HG03159 (cell line): ENCODE data around the gene PRLR.
A peak's percentile ranks its signal among the peaks of the same experiment; 100 is the strongest.
"Not testable (repeated sequence)": the region's sequence is repeated elsewhere in the genome, so short reads cannot be mapped to it uniquely, and the experiment has no call there.

Experiments used
- ATAC-seq: cut with Tn5 transposase; IDR thresholded peaks from one replicate; pipeline ENCODE4 v1.9.1; 2021; ENCODE audit warnings: mild to moderate bottlenecking, moderate library complexity; ENCODE audit not compliant: unreplicated experiment

Gene PRLR

DNA sequence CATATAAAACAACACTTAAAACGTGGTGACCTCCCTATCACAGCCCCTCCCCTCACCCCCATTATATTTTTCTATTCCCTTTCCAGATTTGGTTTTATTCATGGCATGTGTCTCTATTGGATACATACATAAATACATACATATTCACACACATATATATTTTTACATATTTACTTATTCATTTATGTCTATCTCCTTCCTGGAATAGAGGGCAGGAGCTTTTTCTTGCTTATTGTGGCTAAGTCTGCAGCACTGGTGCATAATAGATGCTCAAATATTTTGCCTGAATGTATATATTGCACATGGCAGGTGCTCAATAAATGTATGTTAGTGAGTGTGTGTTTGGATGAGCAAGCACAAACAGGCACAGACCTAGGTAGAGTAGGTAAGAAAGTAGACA is 185.0 kb downstream of the PRLR start:
- no peak for ATAC-seq

DNA sequence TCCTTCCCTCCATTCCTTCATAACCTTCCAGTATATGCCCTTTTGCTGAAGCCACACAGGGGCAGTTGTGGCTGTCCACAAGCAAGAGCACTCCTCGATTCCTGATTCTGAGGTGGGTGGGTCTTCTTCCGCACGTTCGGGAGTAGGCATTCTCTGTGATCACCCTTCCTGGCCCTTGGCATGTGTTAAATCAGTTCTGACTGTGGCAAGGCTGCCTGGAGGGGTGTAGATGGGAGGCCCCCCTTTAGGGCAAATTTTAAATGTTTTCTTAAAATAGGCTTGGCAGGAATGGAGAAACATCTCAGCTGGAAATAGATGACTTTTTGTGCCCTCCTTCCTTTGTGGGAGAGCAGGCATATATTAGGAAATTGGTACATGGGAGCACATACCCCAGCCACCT is 185.6 kb downstream of the PRLR start:
- no peak for ATAC-seq

DNA sequence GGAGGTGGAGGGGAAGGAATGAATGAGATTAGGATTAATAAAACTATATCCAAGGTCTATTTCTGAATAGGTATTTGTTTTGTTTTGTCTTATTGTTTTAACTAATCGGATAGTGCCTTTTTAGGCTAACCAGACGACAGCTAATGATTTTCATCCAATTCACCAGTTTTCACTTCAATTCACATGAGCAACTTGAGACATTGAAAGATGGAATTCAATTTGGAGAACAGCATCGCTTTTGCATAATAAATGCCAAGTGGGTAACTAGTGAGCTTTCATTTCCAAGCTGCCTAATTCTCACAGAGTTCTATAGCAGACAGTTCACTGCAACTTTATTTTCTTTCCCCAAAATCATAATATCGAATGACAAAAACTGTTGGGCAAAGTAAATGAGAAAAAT is 187.5 kb downstream of the PRLR start:
- no peak for ATAC-seq

DNA sequence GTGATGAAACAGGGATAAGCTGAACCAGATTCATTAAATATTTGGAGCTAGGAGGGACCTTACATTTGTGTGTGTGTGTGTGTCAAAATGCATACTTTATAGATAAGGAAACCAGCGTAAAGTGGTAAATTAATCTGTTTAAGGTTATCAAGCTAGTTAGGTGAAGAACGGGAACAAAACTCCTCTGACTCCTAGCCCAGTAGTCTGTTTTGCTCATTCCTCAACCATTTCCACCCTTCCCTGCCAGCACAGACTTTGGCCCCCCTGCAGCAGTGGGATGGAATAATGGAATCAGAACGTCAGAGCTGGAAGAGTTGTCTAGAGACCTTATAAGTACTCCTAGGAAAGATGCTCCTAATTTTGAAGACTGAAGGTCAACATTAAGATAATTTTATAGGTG is 189.0 kb downstream of the PRLR start:
- ATAC-seq = no peak

DNA sequence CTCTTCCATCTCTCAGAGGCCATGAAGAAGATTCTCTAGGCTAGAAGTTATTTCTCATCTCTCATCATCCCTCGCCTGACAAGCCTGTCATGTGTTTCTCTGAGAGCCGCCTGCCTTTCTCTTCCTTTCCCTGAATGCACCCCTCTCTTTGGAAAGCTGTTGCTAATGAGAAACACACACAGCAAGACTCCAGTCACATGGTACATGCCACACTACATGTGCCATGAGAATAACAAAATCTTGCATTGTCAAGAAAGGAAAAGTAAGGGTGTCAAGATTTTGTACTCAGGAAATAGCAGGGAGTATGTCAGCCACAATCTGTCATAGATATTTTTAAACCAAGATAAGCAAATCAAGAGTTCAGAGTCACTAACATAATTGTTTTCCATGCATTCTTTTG is 191.4 kb downstream of the PRLR start:
- ATAC-seq = no peak

DNA sequence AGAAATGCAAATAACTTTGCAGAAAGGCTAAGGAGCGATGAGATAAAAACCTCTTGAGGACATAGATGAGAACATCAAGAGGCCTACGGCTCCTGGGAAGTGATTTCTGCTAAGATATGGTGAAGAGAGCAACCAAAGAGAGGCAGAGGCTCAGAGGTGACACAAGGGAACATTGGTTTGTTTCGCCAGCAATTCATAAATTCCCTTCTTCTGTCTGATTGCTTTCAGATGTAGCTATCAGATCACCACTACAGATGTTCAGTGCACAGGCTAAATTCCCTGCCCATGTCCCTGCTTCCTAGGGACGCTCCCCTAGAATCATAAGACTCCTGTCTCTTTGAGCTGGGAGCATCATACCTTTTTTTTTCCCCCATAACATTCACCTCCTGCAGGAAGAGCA is 193.8 kb downstream of the PRLR start:
- no peak for ATAC-seq

DNA sequence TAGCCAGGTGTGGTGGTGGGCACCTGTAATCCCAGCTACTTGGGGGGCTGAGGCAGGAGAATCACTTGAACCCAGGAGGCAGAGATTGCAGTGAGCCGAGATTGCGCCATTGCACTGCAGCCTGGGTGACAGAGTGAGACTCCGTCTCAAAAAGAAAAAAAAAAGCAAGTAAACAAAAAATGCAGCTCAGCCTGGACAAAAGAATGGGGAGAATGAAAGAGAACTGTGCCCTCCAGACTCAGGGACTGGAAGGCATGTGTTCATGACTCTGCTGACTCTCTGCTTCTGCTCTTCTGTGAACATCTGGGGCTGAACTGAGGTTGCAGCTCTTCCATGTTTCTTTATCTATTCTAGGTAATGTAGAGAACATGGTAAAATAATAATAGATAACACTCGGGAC is 194.4 kb downstream of the PRLR start:
- not testable (repeated sequence) for ATAC-seq

DNA sequence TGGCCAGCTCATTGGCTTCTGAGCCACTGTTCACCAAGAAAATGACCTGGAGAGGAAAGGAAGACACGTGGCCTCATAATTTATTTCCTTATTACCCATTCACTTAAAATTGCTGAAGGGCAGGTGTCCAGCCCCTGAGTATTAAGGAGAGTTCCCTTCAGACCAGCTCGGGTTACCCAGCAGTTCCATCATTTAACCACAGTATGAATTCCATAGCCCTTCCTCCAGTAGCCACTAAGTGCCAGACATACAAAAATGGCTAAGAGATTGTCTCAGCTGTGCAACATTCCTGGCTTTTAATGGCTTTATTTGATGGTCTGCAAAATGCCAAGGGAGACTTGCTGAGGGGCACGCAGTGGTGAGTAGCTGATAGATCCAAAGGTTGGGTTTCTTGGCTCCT is 195.0 kb downstream of the PRLR start:
- no peak for ATAC-seq

DNA sequence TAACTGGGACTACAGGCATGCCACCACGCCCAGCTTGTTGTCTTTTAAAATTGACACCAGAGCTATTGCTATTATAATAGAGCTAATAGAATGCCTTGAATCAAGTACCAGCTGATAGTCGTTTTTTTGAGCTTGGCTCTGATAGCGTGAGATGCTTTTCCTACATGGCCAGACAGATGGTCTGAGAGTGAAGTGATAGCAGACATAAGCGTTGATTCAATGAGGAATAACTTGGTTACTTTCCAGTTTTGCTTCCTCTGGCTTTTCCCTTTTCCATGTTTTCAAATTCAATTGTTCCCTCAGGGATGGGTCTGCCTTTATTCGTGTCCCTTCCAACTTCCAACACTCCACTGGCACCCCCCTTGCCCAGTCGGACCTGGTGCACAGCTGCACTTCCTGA is 197.9 kb downstream of the PRLR start:
- ATAC-seq = no peak

DNA sequence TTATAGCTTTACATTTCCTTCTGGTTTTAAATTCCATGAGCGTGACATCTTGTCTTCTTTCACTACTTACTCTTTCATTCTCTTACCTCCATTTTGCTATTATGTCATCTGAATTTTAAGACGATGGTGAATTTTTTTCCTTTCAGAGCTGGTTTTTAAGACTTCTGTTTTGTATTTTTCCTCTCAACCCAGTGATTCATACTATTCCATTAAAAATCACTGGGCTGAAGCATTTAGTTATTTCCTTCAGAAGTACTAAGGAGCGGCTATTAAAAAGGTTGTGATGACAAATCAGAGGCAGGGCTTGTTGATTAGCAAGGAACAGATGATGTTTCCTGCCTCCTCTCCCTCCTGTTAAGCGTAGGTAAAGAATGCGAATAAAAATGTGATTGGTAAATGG is 199.0 kb downstream of the PRLR start:
- no peak for ATAC-seq

DNA sequence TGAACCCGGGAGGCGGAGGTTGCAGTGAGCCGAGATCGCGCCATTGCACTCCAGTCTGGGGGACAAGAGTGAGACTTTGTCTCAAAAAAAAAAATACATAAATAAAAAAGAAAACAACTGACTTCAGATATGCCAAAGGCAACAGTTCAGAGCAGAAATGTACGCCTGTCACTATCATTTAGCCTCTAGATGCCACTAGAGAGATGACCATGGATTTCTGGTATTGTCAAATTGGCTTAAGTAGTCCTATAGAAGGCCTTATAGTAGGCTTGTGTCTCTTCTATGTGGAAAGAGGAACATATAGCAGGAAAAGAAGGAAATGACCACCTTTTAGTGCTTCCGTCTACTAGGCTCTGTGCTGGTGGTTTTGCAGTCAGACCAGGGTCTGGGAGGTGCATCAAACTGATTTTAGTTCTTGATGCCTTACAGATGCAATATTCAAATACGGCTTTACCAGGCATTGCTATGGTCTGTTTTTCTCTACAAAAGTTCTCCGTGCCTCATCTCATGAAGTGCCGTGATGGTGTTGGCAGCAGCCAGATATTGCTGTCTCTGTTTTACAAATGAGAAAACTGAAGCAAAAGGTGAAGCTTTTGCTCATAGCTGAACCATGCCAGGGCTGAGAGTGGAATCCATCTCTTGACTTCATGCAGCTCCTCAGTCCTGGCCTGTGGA is 199.7 kb downstream of the PRLR start:
- ATAC-seq = no peak

DNA sequence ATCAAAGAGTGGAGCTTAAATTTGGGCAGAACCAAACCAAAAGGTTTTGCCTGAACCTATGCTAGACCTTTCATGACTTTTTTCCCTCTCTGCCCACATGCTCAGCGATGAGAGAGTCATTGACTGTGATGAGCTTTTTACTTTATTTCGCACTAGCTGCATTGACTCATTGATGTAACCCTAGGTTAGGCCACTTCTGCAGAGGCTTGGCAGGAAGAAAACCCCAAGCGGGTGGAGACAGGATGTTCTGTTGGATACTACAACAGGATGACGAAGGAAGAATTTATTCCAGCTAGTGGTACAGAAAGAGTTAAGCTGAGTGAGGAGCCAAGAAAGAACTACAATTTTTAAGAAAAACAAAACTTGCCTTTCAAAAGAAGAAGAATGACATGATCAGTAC is 201.0 kb downstream of the PRLR start:
- no peak for ATAC-seq

DNA sequence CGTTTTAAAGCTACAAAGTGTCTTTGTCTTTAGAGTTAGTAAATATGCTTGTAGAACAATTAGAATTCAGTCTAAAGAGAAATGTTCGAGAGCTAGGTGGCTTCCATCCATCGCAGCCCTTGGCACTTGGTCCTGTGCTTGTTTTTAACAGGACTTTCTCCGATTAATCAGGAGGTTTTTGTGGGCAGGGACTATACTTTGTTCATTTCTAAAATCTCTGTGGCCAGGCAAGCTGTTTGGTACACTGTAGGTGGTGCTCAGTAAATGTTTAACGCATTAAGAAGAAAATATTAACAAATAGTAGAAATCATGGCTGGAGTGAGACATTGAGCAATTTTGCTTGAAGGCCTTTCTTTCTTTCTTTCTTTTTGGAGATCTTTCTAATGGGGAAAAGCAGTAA is 203.3 kb downstream of the PRLR start:
- ATAC-seq = no peak

DNA sequence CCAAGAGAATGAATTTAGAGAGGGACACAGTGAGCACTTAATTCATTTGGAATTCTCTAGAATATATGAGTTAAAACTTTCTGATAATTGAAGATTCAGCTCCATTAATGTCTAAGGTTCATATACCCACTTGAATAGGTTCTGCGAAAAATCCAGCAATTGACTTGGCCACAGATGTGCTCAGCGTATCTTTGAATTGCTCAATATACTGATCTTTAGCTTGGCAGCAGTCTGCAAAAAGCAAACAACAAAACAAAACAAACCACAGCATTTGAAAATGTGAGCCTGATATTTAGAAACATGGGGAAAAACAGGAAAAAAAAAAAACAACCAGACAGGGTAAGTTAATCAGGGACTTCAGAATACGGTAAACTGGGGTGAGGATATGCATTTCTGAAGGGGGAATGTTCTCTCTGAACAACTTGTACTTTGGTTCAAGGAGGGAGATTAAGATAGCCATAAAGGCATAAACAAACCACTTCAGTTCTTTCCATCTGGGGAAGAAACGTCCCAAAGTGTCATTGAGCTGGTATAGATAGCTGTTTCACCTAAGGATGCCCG is 203.9 kb downstream of the PRLR start:
- no peak for ATAC-seq

DNA sequence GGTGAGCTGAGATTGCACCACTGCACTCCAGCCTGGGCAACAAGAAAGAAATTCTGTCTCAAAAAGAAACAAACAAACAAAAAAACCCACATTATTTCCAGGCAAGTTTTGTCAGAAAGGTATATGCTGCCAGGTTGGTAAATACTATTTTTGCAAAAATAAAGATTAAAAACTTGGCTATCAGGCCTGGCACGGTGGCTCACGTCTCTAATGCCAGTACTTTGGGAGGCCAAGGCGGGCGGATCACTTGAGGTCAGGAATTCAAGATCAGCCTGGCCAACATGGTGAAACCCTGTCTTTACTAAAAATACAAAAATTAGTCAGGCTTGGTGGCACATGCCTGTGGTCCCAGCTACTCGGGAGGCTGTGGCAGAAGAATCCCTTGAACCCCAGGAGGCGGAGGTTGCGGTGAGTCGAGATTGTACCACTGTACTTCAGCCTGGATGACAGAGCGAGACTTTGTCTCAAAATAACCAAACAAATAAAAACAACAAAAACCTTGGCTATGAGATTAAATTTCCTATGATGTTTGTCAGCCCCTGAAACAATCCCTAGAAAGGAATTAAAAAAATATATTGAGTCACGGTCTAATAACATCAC is 205.3 kb downstream of the PRLR start:
- ATAC-seq = no peak

DNA sequence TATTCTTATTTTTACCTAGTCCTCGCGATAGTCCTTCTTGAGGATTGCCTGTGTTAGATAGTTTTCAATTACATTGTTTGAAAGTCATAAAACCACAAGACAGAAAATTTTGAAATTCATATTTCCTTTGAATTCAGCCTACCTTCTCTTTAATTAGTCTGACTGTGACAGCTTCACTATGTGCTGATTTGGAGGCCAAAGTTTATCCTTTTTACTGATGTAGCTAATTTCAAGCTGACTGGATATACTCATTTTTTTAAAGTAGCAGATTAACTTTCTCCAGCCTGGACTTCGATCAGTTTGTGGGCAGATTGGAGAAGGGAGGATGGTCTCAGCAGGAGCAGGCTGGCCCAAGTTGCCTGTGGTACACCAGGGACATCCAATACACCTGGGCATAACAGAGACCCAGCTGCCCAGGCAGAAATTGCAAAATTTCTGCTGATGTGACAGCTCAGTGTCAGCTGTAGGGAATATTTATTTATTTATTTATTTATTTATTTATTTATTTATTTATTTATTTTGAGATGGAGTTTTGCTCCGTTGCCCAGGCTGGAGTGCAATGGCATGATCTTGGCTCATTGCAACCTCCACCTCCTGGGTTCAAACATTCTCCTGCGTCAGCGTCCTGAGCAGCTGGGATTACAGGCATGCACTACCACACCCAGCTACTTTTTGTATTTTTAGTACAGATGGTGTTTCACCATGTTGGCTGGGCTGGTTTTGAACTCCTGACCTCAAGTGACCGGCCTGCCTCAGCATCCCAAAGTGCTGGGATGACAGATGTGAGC is 206.7 kb downstream of the PRLR start:
- ATAC-seq = no peak

DNA sequence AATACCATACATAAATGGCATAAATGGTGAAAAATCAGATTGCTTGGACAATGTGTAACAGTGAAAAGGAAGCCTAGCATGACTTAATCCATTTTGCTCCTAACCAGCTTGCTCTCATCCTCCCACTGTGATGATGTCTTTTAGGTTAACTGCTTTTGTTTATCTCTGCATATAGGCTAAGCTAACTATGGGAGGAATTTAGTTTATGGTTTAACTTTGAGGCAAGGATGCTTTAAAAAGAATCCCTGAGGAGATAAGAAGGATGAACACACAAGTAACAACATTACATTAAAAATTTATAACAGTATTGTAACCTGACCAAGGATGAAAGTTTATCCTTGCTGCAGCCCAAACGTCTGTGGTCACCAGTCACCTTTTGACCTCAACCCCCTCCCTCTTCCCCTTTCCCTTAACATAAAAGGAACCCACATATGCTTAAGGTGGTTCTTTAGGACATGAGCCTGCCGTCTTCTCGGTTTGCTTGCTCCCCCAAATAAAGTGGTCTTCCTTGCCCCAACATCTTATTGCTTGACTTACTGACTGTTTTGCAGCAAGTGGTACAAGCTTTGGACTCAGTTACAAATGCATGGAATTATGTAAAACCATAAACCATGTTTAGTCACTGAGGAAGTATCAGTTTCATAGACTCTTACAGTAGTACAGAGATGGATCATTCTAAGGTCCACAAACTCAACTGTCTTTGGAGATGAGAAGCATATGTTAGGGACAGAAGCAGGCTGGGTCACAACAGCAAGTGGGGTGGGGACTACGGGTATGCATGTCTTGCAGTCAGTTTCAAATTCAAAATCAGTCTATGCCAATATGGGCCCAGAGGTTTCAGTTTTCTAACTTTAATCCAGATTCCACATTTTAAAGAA is 213.9 kb downstream of the PRLR start:
- ATAC-seq = peak; percentile 96

DNA sequence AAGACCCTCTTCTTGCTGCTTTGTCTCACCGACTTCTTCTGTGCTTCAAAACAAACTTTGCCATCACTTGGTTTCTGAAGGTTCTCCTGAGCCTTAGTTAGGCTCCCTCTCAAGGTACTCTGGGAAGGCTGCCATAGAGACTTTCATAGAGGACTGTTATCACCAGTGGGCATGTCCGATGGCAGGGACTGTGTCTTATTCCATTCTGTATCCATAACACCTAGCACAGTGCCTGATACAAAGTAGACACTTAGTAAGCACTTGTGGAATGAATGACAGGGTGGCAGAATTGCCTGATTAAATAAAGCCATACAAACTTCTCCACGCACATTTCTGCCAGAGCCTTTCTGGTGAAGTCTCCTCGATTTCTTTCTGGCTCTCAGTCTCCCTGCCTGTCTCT is 215.2 kb downstream of the PRLR start:
- no peak for ATAC-seq

DNA sequence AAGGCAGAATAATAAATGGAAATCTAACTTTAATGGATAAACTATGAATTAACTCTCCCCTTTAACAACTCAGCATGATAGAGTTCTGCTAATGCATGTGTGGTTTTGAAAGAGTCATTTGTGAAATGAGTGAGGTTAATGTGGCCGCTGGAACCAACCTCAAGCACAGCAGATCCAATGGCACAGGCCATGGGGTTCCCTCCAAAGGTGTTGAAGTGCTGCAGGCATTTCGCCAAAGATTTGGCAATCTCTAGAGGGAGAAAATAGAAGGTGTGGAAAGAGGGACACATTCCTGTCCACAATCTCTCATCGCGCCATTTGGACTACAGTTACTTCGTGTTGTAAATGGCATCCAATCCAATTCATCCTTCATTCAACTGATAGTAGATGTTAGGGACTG is 217.5 kb downstream of the PRLR start:
- no peak for ATAC-seq

DNA sequence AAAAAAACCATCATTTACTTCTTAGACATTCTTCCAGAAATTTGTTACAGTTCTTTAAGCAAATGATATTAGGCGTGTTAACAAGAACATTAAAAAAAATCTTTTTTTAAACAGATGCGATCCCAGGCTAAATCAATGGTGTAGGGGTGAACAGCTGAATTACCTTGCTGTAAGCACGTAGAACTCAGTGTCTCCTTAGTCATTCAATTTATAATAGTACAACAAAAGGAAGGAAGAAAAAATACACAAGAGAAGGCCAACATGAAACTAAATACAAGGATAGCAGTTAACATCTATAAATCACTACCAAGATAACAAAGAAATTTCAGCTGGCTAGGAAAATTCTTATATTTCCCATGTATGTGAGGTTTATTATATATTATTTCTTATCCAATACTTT is 217.9 kb downstream of the PRLR start:
- ATAC-seq = no peak

DNA sequence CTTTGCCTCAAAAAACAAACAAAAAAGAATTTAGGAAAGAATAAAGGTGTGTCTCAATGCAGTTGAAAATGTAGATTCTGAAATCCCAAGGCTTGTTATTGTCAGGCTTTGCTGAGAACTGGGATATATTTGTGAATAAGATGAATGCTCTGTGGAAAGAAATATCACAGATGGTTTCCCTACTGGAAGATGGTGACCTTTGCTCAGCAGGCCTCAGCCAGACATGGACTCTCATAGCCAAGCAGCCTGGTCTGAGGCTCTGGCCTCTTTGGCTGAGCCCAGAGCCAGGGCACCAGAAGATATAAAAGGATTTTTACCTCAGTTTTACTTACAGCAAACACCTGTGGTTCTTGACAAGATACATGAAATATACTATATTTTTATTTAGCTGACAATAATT is 219.6 kb downstream of the PRLR start:
- no peak for ATAC-seq
